ENCODE measurements around the gene RAET1L.
"Not testable (repeated sequence)": the region's sequence is repeated elsewhere in the genome, so short reads cannot be mapped to it uniquely, and the experiment has no call there.

The RAET1L gene

GRCh38 chr6:150030611-150031010, 5.3 kb upstream of the RAET1L start:
- Histone ChIP-seq H3K9ac (ENCODE audit: low read depth in 1 of 2, low read length in 2 of 2) (no peak overlapping the region), H3K9me3 (ENCODE audit: control insufficient read depth in 1 of 2, low read length in 2 of 2) (no peaks in the 10 kb centered on the region), H3K36me3 (ENCODE audit: control insufficient read depth in 1 of 2, insufficient read depth in 2 of 2, low read length in 2 of 2) (no peaks in the 10 kb centered on the region), H3K4me1 (ENCODE audit: control insufficient read depth in 1 of 2, insufficient read depth in 2 of 2, low read length in 2 of 2) (no peaks in the 10 kb centered on the region), H3K27me3 (ENCODE audit: control insufficient read depth in 1 of 2, insufficient read depth in 2 of 2, low read length in 2 of 2) (peaks cover 36 to 37% of the 10 kb centered on the region in 2 donors), H3K4me3 (ENCODE audit: low read depth in 1 of 2, low read length in 2 of 2) (no peak overlapping the region), H3K27ac (ENCODE audit: low read depth, low read length) (no peak overlapping the region)

- Histone ChIP-seq H3K4me1 (ENCODE audit: control insufficient read depth in 1 of 2, insufficient read depth in 2 of 2, low read length in 2 of 2) (peaks cover 0 to 4% of the 10 kb centered on the region in 2 donors), H3K27me3 (ENCODE audit: control insufficient read depth in 1 of 2, insufficient read depth in 2 of 2, low read length in 2 of 2) (peaks cover 36 to 43% of the 10 kb centered on the region in 2 donors)
Observed at GRCh38 chr6:150029749-150030148, 4.4 kb upstream of the RAET1L start.

GRCh38 chr6:150029276-150029675, 3.9 kb upstream of the RAET1L start:
- Histone ChIP-seq H3K27me3 (ENCODE audit: control insufficient read depth in 1 of 2, insufficient read depth in 2 of 2, low read length in 2 of 2) (peaks cover 38 to 44% of the 10 kb centered on the region in 2 donors), H3K4me1 (ENCODE audit: control insufficient read depth in 1 of 2, insufficient read depth in 2 of 2, low read length in 2 of 2) (peaks cover 0 to 4% of the 10 kb centered on the region in 2 donors), H3K9me3 (ENCODE audit: control insufficient read depth in 1 of 2, low read length in 2 of 2) (no peaks in the 10 kb centered on the region), H3K27ac (ENCODE audit: low read depth, low read length) (no peak overlapping the region), H3K4me3 (ENCODE audit: low read depth in 1 of 2, low read length in 2 of 2) (no peak overlapping the region), H3K36me3 (ENCODE audit: control insufficient read depth in 1 of 2, insufficient read depth in 2 of 2, low read length in 2 of 2) (no peaks in the 10 kb centered on the region), H3K9ac (ENCODE audit: low read depth in 1 of 2, low read length in 2 of 2) (no peak overlapping the region)

More at GRCh38 chr6:150029749-150030148, 4.4 kb upstream of the RAET1L start:
- no peak overlapping the region for H3K4me3 ChIP-seq (ENCODE audit: low read depth in 1 of 2, low read length in 2 of 2)
- H3K27ac ChIP-seq (ENCODE audit: low read depth, low read length) = no peak overlapping the region
- no peaks in the 10 kb centered on the region for H3K9me3 ChIP-seq (ENCODE audit: control insufficient read depth in 1 of 2, low read length in 2 of 2)
- no peak overlapping the region for H3K9ac ChIP-seq (ENCODE audit: low read depth in 1 of 2, low read length in 2 of 2)
- H3K36me3 ChIP-seq (ENCODE audit: control insufficient read depth in 1 of 2, insufficient read depth in 2 of 2, low read length in 2 of 2) = no peaks in the 10 kb centered on the region

- no peak overlapping the region for H3K4me3 ChIP-seq (ENCODE audit: low read depth in 1 of 2, low read length in 2 of 2)
- peaks cover 38 to 47% of the 10 kb centered on the region in 2 donors for H3K27me3 ChIP-seq (ENCODE audit: control insufficient read depth in 1 of 2, insufficient read depth in 2 of 2, low read length in 2 of 2)
- H3K27ac ChIP-seq (ENCODE audit: low read depth, low read length) = no peak overlapping the region
- no peaks in the 10 kb centered on the region for H3K36me3 ChIP-seq (ENCODE audit: control insufficient read depth in 1 of 2, insufficient read depth in 2 of 2, low read length in 2 of 2)
- no peaks in the 10 kb centered on the region for H3K9me3 ChIP-seq (ENCODE audit: control insufficient read depth in 1 of 2, low read length in 2 of 2)
- H3K9ac ChIP-seq (ENCODE audit: low read depth in 1 of 2, low read length in 2 of 2) = no peak overlapping the region
- H3K4me1 ChIP-seq (ENCODE audit: control insufficient read depth in 1 of 2, insufficient read depth in 2 of 2, low read length in 2 of 2) = peaks cover 0 to 4% of the 10 kb centered on the region in 2 donors
Observed at GRCh38 chr6:150028799-150029198, 3.5 kb upstream of the RAET1L start.

- H3K4me3 ChIP-seq (ENCODE audit: low read depth in 1 of 2, low read length in 2 of 2) = no peak overlapping the region
- H3K27ac ChIP-seq (ENCODE audit: low read depth, low read length) = no peak overlapping the region
- no peaks in the 10 kb centered on the region for H3K9me3 ChIP-seq (ENCODE audit: control insufficient read depth in 1 of 2, low read length in 2 of 2)
- no peak overlapping the region for H3K9ac ChIP-seq (ENCODE audit: low read depth in 1 of 2, low read length in 2 of 2)
- peaks cover 38 to 43% of the 10 kb centered on the region in 2 donors for H3K27me3 ChIP-seq (ENCODE audit: control insufficient read depth in 1 of 2, insufficient read depth in 2 of 2, low read length in 2 of 2)
- peaks cover 0 to 4% of the 10 kb centered on the region in 2 donors for H3K4me1 ChIP-seq (ENCODE audit: control insufficient read depth in 1 of 2, insufficient read depth in 2 of 2, low read length in 2 of 2)
- no peaks in the 10 kb centered on the region for H3K36me3 ChIP-seq (ENCODE audit: control insufficient read depth in 1 of 2, insufficient read depth in 2 of 2, low read length in 2 of 2)
Observed at GRCh38 chr6:150027806-150028565, 2.7 kb upstream of the RAET1L start.

GRCh38 chr6:150026976-150027805, 1.9 kb upstream of the RAET1L start:
- H3K27ac ChIP-seq (ENCODE audit: low read depth, low read length) = no peak overlapping the region
- no peaks in the 10 kb centered on the region for H3K36me3 ChIP-seq (ENCODE audit: control insufficient read depth in 1 of 2, insufficient read depth in 2 of 2, low read length in 2 of 2)
- peaks cover 0 to 4% of the 10 kb centered on the region in 2 donors for H3K4me1 ChIP-seq (ENCODE audit: control insufficient read depth in 1 of 2, insufficient read depth in 2 of 2, low read length in 2 of 2)
- H3K27me3 ChIP-seq (ENCODE audit: control insufficient read depth in 1 of 2, insufficient read depth in 2 of 2, low read length in 2 of 2) = peaks cover 38 to 42% of the 10 kb centered on the region in 2 donors
- no peak overlapping the region for H3K4me3 ChIP-seq (ENCODE audit: low read depth in 1 of 2, low read length in 2 of 2)
- no peak overlapping the region for H3K9ac ChIP-seq (ENCODE audit: low read depth in 1 of 2, low read length in 2 of 2)
- H3K9me3 ChIP-seq (ENCODE audit: control insufficient read depth in 1 of 2, low read length in 2 of 2) = no peaks in the 10 kb centered on the region

- H3K4me1 ChIP-seq (ENCODE audit: control insufficient read depth in 1 of 2, insufficient read depth in 2 of 2, low read length in 2 of 2) = peaks cover 0 to 4% of the 10 kb centered on the region in 2 donors
- no peaks in the 10 kb centered on the region for H3K36me3 ChIP-seq (ENCODE audit: control insufficient read depth in 1 of 2, insufficient read depth in 2 of 2, low read length in 2 of 2)
- no peak overlapping the region for H3K9ac ChIP-seq (ENCODE audit: low read depth in 1 of 2, low read length in 2 of 2)
- no peak overlapping the region for H3K4me3 ChIP-seq (ENCODE audit: low read depth in 1 of 2, low read length in 2 of 2)
- H3K27ac ChIP-seq (ENCODE audit: low read depth, low read length) = no peak overlapping the region
- H3K27me3 ChIP-seq (ENCODE audit: control insufficient read depth in 1 of 2, insufficient read depth in 2 of 2, low read length in 2 of 2) = peaks cover 38 to 42% of the 10 kb centered on the region in 2 donors
- no peaks in the 10 kb centered on the region for H3K9me3 ChIP-seq (ENCODE audit: control insufficient read depth in 1 of 2, low read length in 2 of 2)
Observed at GRCh38 chr6:150024646-150025155, 631 bp downstream of the RAET1L start.

- not testable (repeated sequence) for H3K4me1 ChIP-seq (ENCODE audit: control insufficient read depth in 1 of 2, insufficient read depth in 2 of 2, low read length in 2 of 2); H3K9ac ChIP-seq (ENCODE audit: low read depth in 1 of 2, low read length in 2 of 2); H3K9me3 ChIP-seq (ENCODE audit: control insufficient read depth in 1 of 2, low read length in 2 of 2); H3K4me3 ChIP-seq (ENCODE audit: low read depth in 1 of 2, low read length in 2 of 2); H3K36me3 ChIP-seq (ENCODE audit: control insufficient read depth in 1 of 2, insufficient read depth in 2 of 2, low read length in 2 of 2); H3K27ac ChIP-seq (ENCODE audit: low read depth, low read length)
- H3K27me3 ChIP-seq (ENCODE audit: control insufficient read depth in 1 of 2, insufficient read depth in 2 of 2, low read length in 2 of 2) = peaks cover 38 to 46% of the 10 kb centered on the region in 2 donors
Observed at GRCh38 chr6:150024021-150024420, 1.3 kb downstream of the RAET1L start.

- not testable (repeated sequence) for H3K9ac ChIP-seq (ENCODE audit: low read depth in 1 of 2, low read length in 2 of 2); H3K27ac ChIP-seq (ENCODE audit: low read depth, low read length)
Observed at GRCh38 chr6:150021870-150022269, 3.5 kb downstream of the RAET1L start.

More at GRCh38 chr6:150021870-150022269, 3.5 kb downstream of the RAET1L start:
- H3K4me3 ChIP-seq (ENCODE audit: low read depth in 1 of 2, low read length in 2 of 2); H3K9me3 ChIP-seq (ENCODE audit: control insufficient read depth in 1 of 2, low read length in 2 of 2); H3K36me3 ChIP-seq (ENCODE audit: control insufficient read depth in 1 of 2, insufficient read depth in 2 of 2, low read length in 2 of 2); H3K4me1 ChIP-seq (ENCODE audit: control insufficient read depth in 1 of 2, insufficient read depth in 2 of 2, low read length in 2 of 2): not testable (repeated sequence)
- peaks cover 23 to 38% of the 10 kb centered on the region in 2 donors for H3K27me3 ChIP-seq (ENCODE audit: control insufficient read depth in 1 of 2, insufficient read depth in 2 of 2, low read length in 2 of 2)

Measured in duodenal mucosa (tissue), 2 donors.